Esophagus muscularis mucosa (tissue), 4 donors: Measurements from ENCODE around the gene PYCARD. TPM values are rescaled to one million over a fixed set of nuclear protein-coding genes. Genes with fewer than 3 reads are reported as not detected.
A peak's percentile ranks its signal among the peaks of the same experiment; 100 is the strongest.
"Not testable (repeated sequence)": the region's sequence is repeated elsewhere in the genome, so short reads cannot be mapped to it uniquely, and the experiment has no call there.

Experiments used
- DNase-seq: peaks from one replicate; pipeline ENCODE4 v3.0.0-alpha.2; 2017; ENCODE audit errors: extremely low spot score
- H3K27ac ChIP-seq, 4 donors: fragments of 200-600 bp; sonication (generic); replicated peaks in 1 of 4; 1 replicate in 3 of 4; 2 replicates in 1 of 4; pipeline ENCODE4 v1.5.1; 2016 to 2019; ENCODE audit warnings: mild to moderate bottlenecking in 1 of 4
- H3K27me3 ChIP-seq, 4 donors: fragments of 200-600 bp; sonication (generic); one replicate each; pipeline versions ENCODE4 v1.5.1 to v1.6.0; 2016 to 2019
- H3K36me3 ChIP-seq, 4 donors: fragments of 200-600 bp; sonication (generic); one replicate each; pipeline ENCODE4 v1.5.1; 2016 to 2019
- H3K4me1 ChIP-seq, 4 donors: fragments of 200-600 bp; sonication (generic); one replicate each; pipeline ENCODE4 v1.5.1; 2016 to 2019
- H3K4me3 ChIP-seq, 4 donors: fragments of 200-600 bp; sonication (generic); 1 replicate in 2 of 4; 2 replicates in 2 of 4; pipeline ENCODE4 v1.5.1; 2016 to 2019; ENCODE audit warnings: mild to moderate bottlenecking in 4 of 4, moderate library complexity in 1 of 4
- H3K9me3 ChIP-seq, 4 donors: fragments of 200-600 bp; sonication (generic); 1 replicate in 3 of 4; 2 replicates in 1 of 4; pipeline ENCODE4 v1.5.1; 2016 to 2019
- CTCF ChIP-seq, 3 experiments: fragments of 200-600 bp in 2 of 3; fragments of 450-650 bp in 1 of 3; sonication (generic) in 2 of 3; IDR thresholded peaks; one replicate each; pipeline ENCODE4 v1.5.1; 2017 to 2019; ENCODE audit warnings: antibody characterized with exemption in 3 of 3, mild to moderate bottlenecking in 2 of 3, moderate library complexity in 1 of 3
- EP300 ChIP-seq: sonication (generic); formaldehyde crosslinking; IDR thresholded peaks from one replicate; pipeline ENCODE4 v1.6.1; 2017; ENCODE audit warnings: antibody characterized with exemption
- POLR2A ChIP-seq: fragments of 450-650 bp; IDR thresholded peaks from one replicate; pipeline ENCODE4 v1.6.1; 2017; ENCODE audit warnings: antibody characterized with exemption, moderate library complexity, mild to moderate bottlenecking, low read depth
- POLR2AphosphoS5 ChIP-seq, 2 donors: sonication (generic); formaldehyde crosslinking; IDR thresholded peaks; one replicate each; pipeline ENCODE4 v1.6.1; 2017; ENCODE audit warnings: antibody characterized with exemption in 2 of 2
- WGBS: methylation state at CpG from one replicate; pipeline ENCODE4 v1.1.5; 2018; 5-methylcytosine and 5-hydroxymethylcytosine counted together
- intact Hi-C: fragments of 100-400 bp; cut with DNase I; formaldehyde crosslinking; loops from one replicate; pipeline ENCODE4 v1.15.1; 2023
- total RNA-seq, 4 donors: library from RNA; depleted of rRNA; stranded (reverse); fragments of >200 nt; gene quantifications; one replicate each; pipeline versions ENCODE4 v1.1.0 to v1.2.1, GENCODE V29; 2016

The PYCARD gene
- total RNA-seq, 4 donors from 2014 or later: 14.5 to 28.9 (median 22.9) TPM

GRCh38 chr16:31179747-31180459 lies 22.7 kb downstream of the PYCARD start, which contains the start of gene FUS:
FUS (plus strand) TSS chr16:31180139; CDS start chr16:31180215, 76 bp downstream.
- intact Hi-C loops: loop anchor here (5.0 kb wide), 1 partner anchor 262 kb away; the partner anchor contains the start of gene ZNF843

GRCh38 chr16:31179219-31179746 lies 23.3 kb downstream of the PYCARD start:
- WGBS: 23% methylated on average over 4 of the region's 27 CpGs
- no peaks in the 10 kb centered on the region for H3K9me3 ChIP-seq
- H3K4me1 ChIP-seq: peaks cover 29 to 44% (median 42%) of the 10 kb centered on the region in 4 donors
- peak overlapping the region; percentile 95 to 99 (median 96) for H3K27ac ChIP-seq
- H3K36me3 ChIP-seq: peaks cover 6 to 21% (median 19%) of the 10 kb centered on the region in 4 donors
- intact Hi-C loops: loop anchor here (5.0 kb wide), 1 partner anchor 263 kb away; the partner anchor contains the start of gene ZNF843
- H3K4me3 ChIP-seq: peak overlapping the region; percentile 80 to 99 (median 88)
- H3K27me3 ChIP-seq: no peaks in the 10 kb centered on the region
- no peak for DNase-seq
- TF ChIP-seq CTCF (IDR thresholded peaks at IDR 0.05): no peak
- no peak for TF ChIP-seq POLR2AphosphoS5 (IDR thresholded peaks at IDR 0.05)
- no peak for TF ChIP-seq EP300
- no peak for TF ChIP-seq POLR2A

More at GRCh38 chr16:31179747-31180459, 22.7 kb downstream of the PYCARD start, which contains the start of gene FUS:
- peak within 1 kb of the TSS; percentile 95 to 99 (median 96) for H3K27ac ChIP-seq
- 0% methylated on average over 3 of the region's 69 CpGs for WGBS
- peak within 1 kb of the TSS; percentile 80 to 99 (median 88) for H3K4me3 ChIP-seq
- peaks cover 12 to 27% (median 25%) of the 10 kb centered on the region in 4 donors for H3K36me3 ChIP-seq
- peak; percentile 98 for DNase-seq
- TF ChIP-seq POLR2A (peak; percentile 99), POLR2AphosphoS5 (IDR thresholded peaks at IDR 0.05) (peak; percentile 99 to 100), EP300 (no peak), CTCF (IDR thresholded peaks at IDR 0.05) (no peak)
- H3K4me1 ChIP-seq: peaks cover 29 to 48% (median 42%) of the 10 kb centered on the region in 4 donors
- no peaks in the 10 kb centered on the region for H3K9me3 ChIP-seq
- H3K27me3 ChIP-seq: no peaks in the 10 kb centered on the region

GRCh38 chr16:31177136-31177535 lies 25.4 kb downstream of the PYCARD start:
- Histone ChIP-seq H3K4me3 (no peak overlapping the region), H3K36me3 (no peaks in the 10 kb centered on the region), H3K27me3 (no peaks in the 10 kb centered on the region), H3K27ac (no peak overlapping the region), H3K9me3 (no peaks in the 10 kb centered on the region), H3K4me1 (peaks cover 10 to 23% (median 21%) of the 10 kb centered on the region in 4 donors)
- intact Hi-C loops: loop anchor here (5.0 kb wide), 1 partner anchor 265 kb away; the partner anchor contains the start of gene ZNF843
- WGBS: 73% methylated on average over 3 of the region's 3 CpGs
- no peak for DNase-seq
- TF ChIP-seq EP300 (no peak), POLR2AphosphoS5 (IDR thresholded peaks at IDR 0.05) (no peak), POLR2A (no peak), CTCF (IDR thresholded peaks at IDR 0.05) (no peak)

- DNase-seq, H3K27ac ChIP-seq, H3K36me3 ChIP-seq, H3K4me1 ChIP-seq, H3K9me3 ChIP-seq, H3K27me3 ChIP-seq, H3K4me3 ChIP-seq: not testable (repeated sequence)
- WGBS: 17% methylated on average over 1 of the region's 2 CpGs
- intact Hi-C loops: loop anchor here (2.0 kb wide), 1 partner anchor 29 kb away; no protein-coding TSS in a partner anchor
These were observed 32.5 kb downstream of the PYCARD start for GRCh38 chr16:31170048-31170447.

GRCh38 chr16:31168848-31169247 lies 33.7 kb downstream of the PYCARD start:
- Histone ChIP-seq H3K27me3 (no peaks in the 10 kb centered on the region), H3K9me3 (no peaks in the 10 kb centered on the region), H3K27ac (no peak overlapping the region), H3K4me1 (peaks cover 0 to 5% (median 0%) of the 10 kb centered on the region in 4 donors), H3K36me3 (no peaks in the 10 kb centered on the region), H3K4me3 (no peak overlapping the region)
- intact Hi-C loops: no loop called here
- TF ChIP-seq CTCF (IDR thresholded peaks at IDR 0.05): no peak
- TF ChIP-seq POLR2A: no peak
- no peak for TF ChIP-seq POLR2AphosphoS5 (IDR thresholded peaks at IDR 0.05)
- no peak for TF ChIP-seq EP300
- no peak for DNase-seq
- WGBS: 70% methylated on average over 2 of the region's 2 CpGs
